Naive thymus-derived CD4-positive, alpha-beta T cell (primary cell): ENCODE data around the gene UBE2D2. TPM values are rescaled to one million over a fixed set of nuclear protein-coding genes. Genes with fewer than 3 reads are reported as not detected.

Experiments used
- ATAC-seq: fragments of 150-1000 bp; cut with Tn5 transposase; 2 replicates; pipeline ENCODE4 v1.10.0; 2021; ENCODE audit warnings: mild to moderate bottlenecking, moderate library complexity
- CTCF ChIA-PET: fragments of 350-600 bp; sonication (Branson Sonifier 250); formaldehyde crosslinking; loops from one replicate; lab custom pipeline; 2021; ENCODE audit warnings: antibody characterized with exemption; lab: Charles Lee
- POLR2A ChIA-PET: fragments of 350-600 bp; sonication (Branson Sonifier 250); formaldehyde crosslinking; loops from one replicate; lab custom pipeline; 2021; ENCODE audit warnings: antibody characterized with exemption, inconsistent platforms; lab: Charles Lee
- DNase-seq, 9 donors: peaks; one replicate each; pipeline versions ENCODE4 v3.0.0 to v3.0.0-alpha.2; 2020 to 2022; ENCODE audit warnings: mixed read lengths in 1 of 9
- H3K27ac ChIP-seq: one replicate; pipeline ENCODE4 v1.7.0; 2013; ENCODE audit warnings: mild to moderate bottlenecking, low read depth, low read length, moderate library complexity
- H3K27me3 ChIP-seq, 2 donors: one replicate each; pipeline ENCODE4 v1.7.0; 2013; ENCODE audit warnings: low read length in 2 of 2, mild to moderate bottlenecking in 2 of 2, moderate library complexity in 2 of 2; ENCODE audit not compliant: control insufficient read depth in 2 of 2, insufficient read depth in 2 of 2
- H3K36me3 ChIP-seq, 3 experiments: 1 replicate in 2 of 3; 2 replicates in 1 of 3; pipeline ENCODE4 v1.7.0; 2013; ENCODE audit warnings: low read length in 3 of 3, mild to moderate bottlenecking in 3 of 3, moderate library complexity in 1 of 3; ENCODE audit not compliant: insufficient read depth in 3 of 3, control insufficient read depth in 2 of 3
- H3K4me1 ChIP-seq, 2 donors: one replicate each; pipeline ENCODE4 v1.7.0; 2013; ENCODE audit warnings: low read length in 2 of 2, mild to moderate bottlenecking in 2 of 2, moderate library complexity in 1 of 2; ENCODE audit not compliant: control insufficient read depth in 2 of 2, insufficient read depth in 2 of 2
- H3K4me3 ChIP-seq: 2 replicates; pipeline ENCODE4 v1.7.0; 2013; ENCODE audit warnings: mild to moderate bottlenecking, low read length
- H3K9me3 ChIP-seq, 3 experiments: 1 replicate in 2 of 3; 2 replicates in 1 of 3; pipeline ENCODE4 v1.7.0; 2013; ENCODE audit warnings: low read length in 3 of 3; ENCODE audit not compliant: control insufficient read depth in 2 of 3
- H3K27ac Mint-ChIP-seq, 9 donors: one replicate each; pipeline ENCODE4 v1.8.0; 2020 to 2022; ENCODE audit warnings: mixed read lengths in 9 of 9, mild to moderate bottlenecking in 8 of 9, moderate library complexity in 5 of 9, inconsistent platforms in 2 of 9
- H3K27me3 Mint-ChIP-seq, 5 donors: one replicate each; pipeline ENCODE4 v1.8.0; 2021 to 2022; ENCODE audit warnings: mixed read lengths in 5 of 5, mild to moderate bottlenecking in 1 of 5
- H3K36me3 Mint-ChIP-seq, 5 donors: one replicate each; pipeline ENCODE4 v1.8.0; 2020 to 2022; ENCODE audit warnings: mixed read lengths in 5 of 5, mild to moderate bottlenecking in 3 of 5, inconsistent platforms in 1 of 5
- H3K4me1 Mint-ChIP-seq, 7 donors: one replicate each; pipeline ENCODE4 v1.8.0; 2020 to 2022; ENCODE audit warnings: mixed read lengths in 7 of 7, mild to moderate bottlenecking in 3 of 7, inconsistent platforms in 1 of 7
- H3K4me3 Mint-ChIP-seq, 10 donors: one replicate each; pipeline ENCODE4 v1.8.0; 2020 to 2022; ENCODE audit warnings: mild to moderate bottlenecking in 10 of 10, mixed read lengths in 10 of 10, moderate library complexity in 6 of 10, inconsistent platforms in 2 of 10
- H3K9me3 Mint-ChIP-seq, 11 donors: one replicate each; pipeline ENCODE4 v1.8.0; 2020 to 2022; ENCODE audit warnings: mixed read lengths in 11 of 11, mild to moderate bottlenecking in 4 of 11, inconsistent platforms in 1 of 11, moderate library complexity in 1 of 11
- intact Hi-C, 2 donors: fragments of 100-400 bp; cut with micrococcal nuclease; formaldehyde crosslinking; loops; one replicate each; pipeline ENCODE4 v1.15.1; 2023
- polyA plus RNA-seq, 2 donors: library from polyadenylated mRNA; unstranded; fragments of 300-500 nt; fragmentation: Illumina TruSeq; gene quantifications; one replicate each; pipeline ENCODE4 v1.2.3, GENCODE V29; 2021
- total RNA-seq, 6 experiments: library from RNA in 5 of 6; stranded (reverse) in 5 of 6; gene quantifications; 1 replicate in 5 of 6; 2 replicates in 1 of 6; pipeline ENCODE4 v1.2.3 and lab custom pipeline; 2021 to 2026

UBE2D2 gene
- total and polyA plus RNA-seq, 7 experiments from 2014 or later = 145 to 343 (median 210) TPM

GRCh38 chr5:139667001-139667729, 106.0 kb downstream of the UBE2D2 start:
- intact Hi-C loops = loop anchor here in 1 of 2 donors (5.0 kb wide), 1 partner anchor 80 kb away; no protein-coding TSS in a partner anchor
- Mint-ChIP-seq H3K4me3 (peak overlapping the region; percentile 40 to 86 (median 72)), H3K27me3 (peaks cover 0 to 4% (median 3%) of the 10 kb centered on the region in 5 donors), H3K36me3 (no peaks in the 10 kb centered on the region), H3K9me3 (no peaks in the 10 kb centered on the region), H3K4me1 (peaks cover 7 to 51% (median 34%) of the 10 kb centered on the region in 7 donors), H3K27ac (no peak overlapping the region)
- H3K36me3 ChIP-seq = no peaks in the 10 kb centered on the region
- no peak overlapping the region for H3K27ac ChIP-seq
- H3K4me3 ChIP-seq = peak overlapping the region; percentile 20
- ATAC-seq = no peak
- H3K27me3 ChIP-seq = peaks cover 0 to 3% of the 10 kb centered on the region in 2 donors
- H3K9me3 ChIP-seq = no peaks in the 10 kb centered on the region
- peaks cover 36 to 40% of the 10 kb centered on the region in 2 donors for H3K4me1 ChIP-seq
- CTCF ChIA-PET = interaction anchor here (1.8 kb wide), 1 partner anchor 33 kb away, joined by 6 read pairs; no protein-coding TSS in a partner anchor
- POLR2A ChIA-PET = interaction anchor here (0.8 kb wide), 1 partner anchor 105 kb away, joined by 6 read pairs; no protein-coding TSS in a partner anchor
- no peak for DNase-seq

DNA sequence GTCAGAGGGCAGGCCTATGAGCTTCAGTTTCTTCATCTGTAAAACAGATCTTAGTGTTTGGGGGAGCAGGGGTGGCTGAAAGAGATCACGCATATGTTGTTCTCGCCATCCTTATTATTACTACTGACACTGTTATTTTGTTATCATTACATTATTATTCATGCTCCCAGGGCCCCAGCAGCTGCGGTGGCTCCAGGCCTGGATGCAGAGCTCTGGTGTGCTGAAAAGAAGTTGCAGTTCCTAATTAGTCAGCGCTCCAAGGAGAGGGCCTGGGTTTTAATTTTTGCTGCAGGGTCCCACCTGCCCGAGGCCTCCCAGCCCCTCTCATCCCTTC, 106.6 kb downstream of the UBE2D2 start:
- H3K27ac Mint-ChIP-seq = peak overlapping the region in 1 of 9 donors; percentile 31

DNA sequence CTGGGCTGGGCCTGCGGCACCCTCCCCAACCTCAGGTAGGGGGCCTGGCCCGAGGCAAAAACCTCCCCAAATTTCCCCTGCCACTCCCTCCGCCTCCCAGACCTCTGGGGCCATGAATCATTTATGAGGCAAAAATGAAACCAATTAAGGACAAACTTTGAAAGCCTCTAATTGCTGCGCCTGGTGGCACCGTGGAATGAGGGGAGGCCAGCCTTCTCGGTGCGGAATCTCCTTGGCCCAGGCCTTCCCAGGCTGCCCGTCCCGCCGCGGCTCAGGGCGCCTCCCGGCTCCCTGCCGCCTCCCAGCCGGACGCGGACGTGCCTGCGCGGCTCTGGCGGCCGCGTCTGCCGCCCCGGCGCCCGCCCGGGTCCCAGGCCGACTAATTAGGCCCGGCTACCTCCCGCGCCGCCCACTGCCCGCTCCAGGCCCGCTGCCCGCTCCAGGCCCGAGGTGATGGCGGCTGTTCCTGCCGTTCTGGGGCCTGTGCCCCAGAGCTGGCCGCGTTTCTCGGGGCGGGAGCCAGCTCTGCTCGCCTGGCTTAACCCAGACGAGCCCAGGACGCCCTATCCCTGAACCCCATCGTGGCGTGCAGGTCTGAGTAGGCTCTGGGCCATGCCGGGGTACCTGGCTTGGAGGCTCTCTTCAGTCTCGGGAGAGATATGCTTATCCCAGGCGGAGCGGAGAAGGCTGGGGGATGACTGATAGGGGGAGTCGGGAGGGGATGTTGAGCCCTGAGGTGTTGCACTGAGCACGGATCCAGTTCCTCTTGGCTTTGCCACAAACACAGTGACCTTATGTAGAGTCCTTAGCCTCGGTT, 107.1 kb downstream of the UBE2D2 start:
- intact Hi-C loops = loop anchor here (2.0 to 5.0 kb wide), 5 partner anchors 17 to 79 kb away; partner anchors contain the start of gene CXXC5 (in 1 of the 2)
- H3K9me3 Mint-ChIP-seq = no peaks in the 10 kb centered on the region
- Histone ChIP-seq H3K27me3 (peaks cover 0 to 3% of the 10 kb centered on the region in 2 donors), H3K27ac (peak overlapping the region; percentile 46), H3K4me1 (peaks cover 36% of the 10 kb centered on the region in 2 donors), H3K36me3 (no peaks in the 10 kb centered on the region), H3K9me3 (no peaks in the 10 kb centered on the region), H3K4me3 (peak overlapping the region; percentile 46)
- peak overlapping the region; percentile 60 to 86 (median 78) for H3K4me3 Mint-ChIP-seq
- H3K27ac Mint-ChIP-seq = peak overlapping the region in 2 of 9 donors; percentile 31 to 89
- peak; percentile 14 for ATAC-seq
- CTCF ChIA-PET = interaction anchor here (0.6 to 1.8 kb wide), 2 partner anchors 32 to 34 kb away, joined by 6 read pairs; no protein-coding TSS in a partner anchor
- H3K27me3 Mint-ChIP-seq = peaks cover 0 to 4% (median 3%) of the 10 kb centered on the region in 5 donors
- H3K36me3 Mint-ChIP-seq = no peaks in the 10 kb centered on the region
- DNase-seq = peak in 4 of 9 donors; percentile 21 to 48 (median 25)
- peaks cover 7 to 51% (median 34%) of the 10 kb centered on the region in 7 donors for H3K4me1 Mint-ChIP-seq
- POLR2A ChIA-PET = no interaction called here

More for the DNA sequence above, 106.6 kb downstream of the UBE2D2 start:
- POLR2A ChIA-PET = interaction anchor here (0.8 kb wide), 1 partner anchor 105 kb away, joined by 6 read pairs; no protein-coding TSS in a partner anchor
- no peaks in the 10 kb centered on the region for H3K36me3 ChIP-seq
- Mint-ChIP-seq H3K9me3 (no peaks in the 10 kb centered on the region), H3K36me3 (no peaks in the 10 kb centered on the region), H3K4me1 (peaks cover 7 to 51% (median 34%) of the 10 kb centered on the region in 7 donors), H3K27me3 (peaks cover 0 to 4% (median 3%) of the 10 kb centered on the region in 5 donors), H3K4me3 (peak overlapping the region; percentile 40 to 86 (median 72))
- no peak overlapping the region for H3K27ac ChIP-seq
- CTCF ChIA-PET = interaction anchor here (1.8 kb wide), 1 partner anchor 34 kb away, joined by 6 read pairs; no protein-coding TSS in a partner anchor
- no peak for DNase-seq
- peak overlapping the region; percentile 46 for H3K4me3 ChIP-seq
- H3K4me1 ChIP-seq = peaks cover 36 to 38% of the 10 kb centered on the region in 2 donors
- peaks cover 0 to 3% of the 10 kb centered on the region in 2 donors for H3K27me3 ChIP-seq
- intact Hi-C loops = loop anchor here (2.0 to 5.0 kb wide), 5 partner anchors 17 to 80 kb away; partner anchors contain the start of gene CXXC5 (in 1 of the 2)
- no peaks in the 10 kb centered on the region for H3K9me3 ChIP-seq
- ATAC-seq = no peak

DNA sequence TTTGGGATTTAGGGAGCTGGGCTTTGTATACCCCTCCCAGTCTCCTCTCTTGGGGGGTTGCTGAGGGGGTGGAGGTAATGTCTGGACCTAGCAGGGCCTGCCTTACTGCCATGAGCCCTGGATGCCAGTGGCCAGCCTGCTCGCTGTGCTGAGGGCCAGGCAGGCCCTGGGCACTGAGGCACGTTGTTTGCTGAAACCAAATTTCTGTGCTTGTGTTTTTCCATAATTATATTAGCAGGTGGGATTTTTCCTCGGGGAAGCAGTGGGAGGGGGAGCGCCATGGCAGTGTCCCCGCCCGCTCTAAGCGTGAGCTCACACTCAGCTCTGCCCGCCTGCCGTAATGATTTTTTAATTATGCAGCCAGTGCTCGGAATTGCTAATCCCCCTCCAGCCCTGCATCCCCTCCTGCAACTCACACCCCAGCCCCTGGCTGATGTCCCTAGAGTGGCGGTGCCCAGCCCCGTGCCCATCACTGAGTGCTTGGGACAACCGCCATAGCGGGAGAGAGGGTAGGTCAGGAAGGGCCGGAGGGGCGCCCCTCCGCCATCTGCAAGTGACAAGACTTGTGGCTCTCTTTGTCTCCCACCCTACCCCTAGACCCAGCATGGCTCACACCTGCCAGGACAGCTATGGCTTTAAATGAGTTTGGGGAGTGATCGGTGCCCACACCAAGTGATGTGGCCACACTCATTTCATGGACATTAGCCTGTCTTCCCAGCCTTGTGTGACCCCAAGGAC, 108.0 kb downstream of the UBE2D2 start:
- Histone ChIP-seq H3K36me3 (no peaks in the 10 kb centered on the region), H3K9me3 (no peaks in the 10 kb centered on the region), H3K4me1 (peaks cover 36% of the 10 kb centered on the region in 2 donors), H3K4me3 (peak overlapping the region; percentile 46), H3K27ac (no peak overlapping the region), H3K27me3 (peaks cover 0 to 3% of the 10 kb centered on the region in 2 donors)
- Mint-ChIP-seq H3K36me3 (no peaks in the 10 kb centered on the region), H3K9me3 (no peaks in the 10 kb centered on the region), H3K4me3 (peak overlapping the region; percentile 12 to 86 (median 76)), H3K27ac (peak overlapping the region in 3 of 9 donors; percentile 3 to 70 (median 23)), H3K27me3 (peaks cover 0 to 4% (median 3%) of the 10 kb centered on the region in 5 donors), H3K4me1 (peaks cover 7 to 51% (median 34%) of the 10 kb centered on the region in 7 donors)
- ChIA-PET POLR2A (no interaction called here), CTCF (no interaction called here)
- intact Hi-C loops = loop anchor here (2.0 to 5.0 kb wide), 5 partner anchors 18 to 78 kb away; partner anchors contain the start of gene CXXC5 (in 1 of the 2)
- ATAC-seq = no peak
- DNase-seq = no peak

GRCh38 chr5:139669662-139670368, 108.7 kb downstream of the UBE2D2 start:
- no peak for DNase-seq
- peaks cover 7 to 47% (median 30%) of the 10 kb centered on the region in 7 donors for H3K4me1 Mint-ChIP-seq

More at GRCh38 chr5:139669662-139670368, 108.7 kb downstream of the UBE2D2 start:
- H3K9me3 Mint-ChIP-seq = no peaks in the 10 kb centered on the region
- H3K27me3 Mint-ChIP-seq = peaks cover 0 to 4% (median 3%) of the 10 kb centered on the region in 5 donors
- intact Hi-C loops = loop anchor here (2.0 to 5.0 kb wide), 5 partner anchors 19 to 77 kb away; partner anchors contain the start of gene CXXC5 (in 1 of the 2)
- peak overlapping the region in 4 of 9 donors; percentile 26 to 70 (median 42) for H3K27ac Mint-ChIP-seq
- H3K27me3 ChIP-seq = peaks cover 0 to 3% of the 10 kb centered on the region in 2 donors
- peak overlapping the region; percentile 30 to 86 (median 78) for H3K4me3 Mint-ChIP-seq
- ATAC-seq = peak; percentile 36
- H3K4me3 ChIP-seq = peak overlapping the region; percentile 46
- H3K27ac ChIP-seq = no peak overlapping the region
- no peaks in the 10 kb centered on the region for H3K9me3 ChIP-seq
- no peaks in the 10 kb centered on the region for H3K36me3 ChIP-seq
- POLR2A ChIA-PET = no interaction called here
- peaks cover 36% of the 10 kb centered on the region in 2 donors for H3K4me1 ChIP-seq
- CTCF ChIA-PET = interaction anchor here (0.8 to 1.3 kb wide), 3 partner anchors 15 to 42 kb away, joined by 3 to 4 read pairs (median 3); no protein-coding TSS in a partner anchor
- no peaks in the 10 kb centered on the region for H3K36me3 Mint-ChIP-seq
